ENCODE data around the gene SLC22A23. TPM values are rescaled to one million over a fixed set of nuclear protein-coding genes. Genes with fewer than 3 reads are reported as not detected.
A peak's percentile ranks its signal among the peaks of the same experiment; 100 is the strongest.

The SLC22A23 gene
- total and polyA plus RNA-seq, 7 donors: 8.1 to 18.7 (median 12.0) TPM

DNA sequence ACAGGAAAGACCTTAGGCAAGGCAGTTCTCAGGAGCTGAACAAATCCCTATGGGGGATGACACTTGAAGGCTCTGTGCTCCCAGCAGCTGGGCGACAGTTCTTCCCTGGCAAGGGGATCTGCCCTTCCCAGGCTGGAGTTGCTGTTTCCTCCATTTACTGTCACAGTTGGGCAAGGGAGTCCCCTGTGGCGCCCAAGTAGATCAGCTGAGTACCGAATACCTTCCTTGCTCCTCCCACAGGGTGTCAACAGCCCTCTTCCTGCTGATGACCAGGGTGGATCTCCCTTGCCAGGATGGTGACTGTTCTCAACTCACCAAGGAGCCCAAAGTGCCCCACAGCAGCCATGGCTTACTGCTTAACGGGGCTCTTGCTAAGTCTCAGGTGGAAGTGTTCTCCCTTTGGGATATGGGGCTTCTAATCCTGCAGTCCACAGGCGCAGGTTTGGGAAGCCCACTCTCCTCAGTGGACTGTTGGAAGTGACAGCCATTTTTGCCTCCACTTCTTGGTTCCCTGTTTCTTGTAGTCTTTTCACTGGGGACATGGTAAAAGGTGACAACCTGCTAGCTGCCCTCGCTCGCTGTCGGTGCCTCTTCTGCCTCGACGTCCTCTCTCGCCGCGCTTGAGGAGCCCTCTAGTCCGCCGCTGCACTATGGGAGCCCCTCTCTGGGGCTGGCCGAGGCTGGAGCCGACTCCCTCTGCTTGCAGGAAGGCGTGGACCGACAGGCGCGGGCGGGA lies 203.8 kb downstream of the SLC22A23 start:
- no peaks in the 10 kb centered on the region for H3K36me3 ChIP-seq
- no peaks in the 10 kb centered on the region for H3K27me3 ChIP-seq
- peak; percentile 62 for DNase-seq
- no peak overlapping the region for H3K27ac ChIP-seq
- H3K9me3 ChIP-seq: no peaks in the 10 kb centered on the region
- H3K4me1 ChIP-seq: peaks cover 0 to 25% (median 20%) of the 10 kb centered on the region in 4 donors
- TF ChIP-seq EP300 (IDR thresholded peaks at IDR 0.05): no peak
- no peak for TF ChIP-seq POLR2A (IDR thresholded peaks at IDR 0.05)
- TF ChIP-seq CTCF (IDR thresholded peaks at IDR 0.05): no peak
- no peak for TF ChIP-seq POLR2AphosphoS5 (IDR thresholded peaks at IDR 0.05)
- no peak overlapping the region for H3K4me3 ChIP-seq
- WGBS, 2 donors: 89 to 93% methylated on average over 22 of the region's 22 CpGs
- intact Hi-C loops (cut with DNase I): no loop called here

DNA sequence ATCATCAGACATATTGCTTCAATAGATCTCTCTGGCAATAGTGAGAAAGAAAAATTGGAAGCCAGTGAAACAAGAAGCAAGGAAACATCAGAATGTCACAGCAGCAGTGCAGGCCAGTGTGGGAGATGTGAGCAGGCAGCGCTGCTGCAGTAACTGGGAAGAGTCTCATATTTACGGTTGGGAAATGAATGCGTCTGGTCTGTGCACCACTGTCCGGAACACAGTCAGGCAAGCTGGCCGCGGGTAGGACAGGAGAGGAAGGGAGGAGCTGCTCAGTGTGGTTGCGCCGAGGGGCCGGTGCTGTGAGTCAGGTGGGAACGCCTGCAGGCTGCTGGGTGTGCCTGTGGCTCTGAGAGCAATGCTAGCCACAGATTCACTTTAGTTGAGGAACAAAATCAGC lies 204.5 kb downstream of the SLC22A23 start:
- TF ChIP-seq POLR2A (IDR thresholded peaks at IDR 0.05): no peak
- TF ChIP-seq POLR2AphosphoS5 (IDR thresholded peaks at IDR 0.05): no peak
- no peak for TF ChIP-seq EP300 (IDR thresholded peaks at IDR 0.05)
- intact Hi-C loops (cut with DNase I): no loop called here
- H3K27ac ChIP-seq: no peak overlapping the region

GRCh38 chr6:3251462-3252314 lies 205.2 kb downstream of the SLC22A23 start:
- Histone ChIP-seq H3K36me3 (no peaks in the 10 kb centered on the region), H3K27ac (peak overlapping the region in 1 of 4 donors; percentile 37), H3K4me1 (peaks cover 0 to 33% (median 25%) of the 10 kb centered on the region in 4 donors), H3K27me3 (no peaks in the 10 kb centered on the region), H3K4me3 (no peak overlapping the region), H3K9me3 (no peaks in the 10 kb centered on the region)
- peak; percentile 90 for DNase-seq
- no peak for TF ChIP-seq POLR2AphosphoS5 (IDR thresholded peaks at IDR 0.05)
- no peak for TF ChIP-seq POLR2A (IDR thresholded peaks at IDR 0.05)
- no peak for TF ChIP-seq EP300 (IDR thresholded peaks at IDR 0.05)
- peak; percentile 81 to 99 (median 94) for TF ChIP-seq CTCF (IDR thresholded peaks at IDR 0.05)
- intact Hi-C loops (cut with DNase I): loop anchor here (1.0 to 2.0 kb wide), 2 partner anchors 95 to 125 kb away; partner anchors contain the start of gene TUBB2A
- 36 to 40% methylated on average over 20 of the region's 20 CpGs for WGBS, 2 donors

More for the DNA sequence above, 204.5 kb downstream of the SLC22A23 start:
- WGBS, 2 donors: 87% methylated on average over 10 of the region's 10 CpGs
- Histone ChIP-seq H3K27me3 (no peaks in the 10 kb centered on the region), H3K9me3 (no peaks in the 10 kb centered on the region), H3K4me1 (peaks cover 0 to 27% (median 23%) of the 10 kb centered on the region in 4 donors), H3K36me3 (no peaks in the 10 kb centered on the region), H3K4me3 (no peak overlapping the region)
- DNase-seq: peak; percentile 56

GRCh38 chr6:3250231-3250675 lies 206.6 kb downstream of the SLC22A23 start:
- Histone ChIP-seq H3K27me3 (no peaks in the 10 kb centered on the region), H3K36me3 (no peaks in the 10 kb centered on the region), H3K4me1 (peaks cover 0 to 33% (median 25%) of the 10 kb centered on the region in 4 donors), H3K4me3 (no peak overlapping the region), H3K9me3 (no peaks in the 10 kb centered on the region), H3K27ac (no peak overlapping the region)
- DNase-seq: peak; percentile 75
- 85 to 89% methylated on average over 9 of the region's 9 CpGs for WGBS, 2 donors
- intact Hi-C loops (cut with DNase I): loop anchor here (2.0 kb wide), 1 partner anchor 93 kb away; the partner anchor contains the start of gene TUBB2A
- TF ChIP-seq POLR2AphosphoS5 (IDR thresholded peaks at IDR 0.05) (peak in 1 of 4 donors; percentile 28), POLR2A (IDR thresholded peaks at IDR 0.05) (no peak)

DNA sequence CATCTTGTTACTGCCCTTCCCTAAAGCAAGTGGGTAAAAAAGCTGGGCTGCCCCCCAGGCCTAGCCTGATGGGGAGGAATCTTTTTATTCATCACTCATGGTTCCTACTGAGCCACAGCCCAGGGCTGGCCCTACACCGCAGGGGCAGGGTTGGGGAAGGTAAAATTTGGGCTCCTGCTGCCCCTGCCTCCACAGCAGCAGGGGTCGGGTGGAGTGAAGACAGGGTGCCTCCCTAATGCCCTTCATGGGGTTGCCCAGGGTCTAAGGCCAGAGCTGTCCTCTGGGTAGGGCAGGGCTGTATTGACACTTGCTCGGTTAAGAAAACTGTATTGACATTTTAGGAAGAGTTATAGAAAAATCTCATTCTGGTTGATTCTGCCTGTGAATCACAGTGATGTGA lies 207.0 kb downstream of the SLC22A23 start:
- TF ChIP-seq EP300 (IDR thresholded peaks at IDR 0.05) (no peak), CTCF (IDR thresholded peaks at IDR 0.05) (no peak), POLR2A (IDR thresholded peaks at IDR 0.05) (no peak), POLR2AphosphoS5 (IDR thresholded peaks at IDR 0.05) (no peak)
- intact Hi-C loops (cut with DNase I): loop anchor here (2.0 kb wide), 1 partner anchor 93 kb away; the partner anchor contains the start of gene TUBB2A
- no peak overlapping the region for H3K27ac ChIP-seq

More for the DNA sequence above, 207.0 kb downstream of the SLC22A23 start:
- DNase-seq: peak; percentile 30
- no peaks in the 10 kb centered on the region for H3K9me3 ChIP-seq
- no peak overlapping the region for H3K4me3 ChIP-seq
- H3K27me3 ChIP-seq: no peaks in the 10 kb centered on the region
- peaks cover 0 to 33% (median 25%) of the 10 kb centered on the region in 4 donors for H3K4me1 ChIP-seq
- 85 to 92% methylated on average over 3 of the region's 3 CpGs for WGBS, 2 donors
- no peaks in the 10 kb centered on the region for H3K36me3 ChIP-seq

Data from sigmoid colon (tissue), 7 donors.